ENCODE measurements around the gene PAPOLA.

The PAPOLA gene

DNA sequence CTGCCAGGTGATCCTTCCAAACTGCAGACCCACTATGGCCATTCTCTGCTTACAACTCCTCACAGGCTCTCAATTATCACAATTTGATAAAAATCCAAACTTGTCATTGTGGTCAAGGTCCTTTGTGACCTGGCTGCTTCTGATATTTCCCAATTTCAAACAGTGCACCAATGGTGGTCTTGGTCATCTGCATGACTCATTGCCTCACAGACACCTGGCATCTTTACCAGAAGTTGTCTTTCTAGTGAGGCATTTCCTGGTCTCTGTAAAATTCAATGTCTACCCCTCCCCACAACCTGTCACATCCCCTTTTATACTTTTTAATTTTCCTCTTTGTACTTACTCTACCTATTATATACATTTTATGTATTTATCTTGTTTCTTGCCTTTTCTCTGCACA lies 17.8 kb upstream of the PAPOLA start:
- no peak overlapping the region for H3K4me3 ChIP-seq (replicated peaks in 1 of 2; ENCODE audit: low read depth in 2 of 2, low read length in 2 of 2)
- no peak for DNase-seq (ENCODE audit: low read depth in 2 of 2)
- TF ChIP-seq, protein P1, sequence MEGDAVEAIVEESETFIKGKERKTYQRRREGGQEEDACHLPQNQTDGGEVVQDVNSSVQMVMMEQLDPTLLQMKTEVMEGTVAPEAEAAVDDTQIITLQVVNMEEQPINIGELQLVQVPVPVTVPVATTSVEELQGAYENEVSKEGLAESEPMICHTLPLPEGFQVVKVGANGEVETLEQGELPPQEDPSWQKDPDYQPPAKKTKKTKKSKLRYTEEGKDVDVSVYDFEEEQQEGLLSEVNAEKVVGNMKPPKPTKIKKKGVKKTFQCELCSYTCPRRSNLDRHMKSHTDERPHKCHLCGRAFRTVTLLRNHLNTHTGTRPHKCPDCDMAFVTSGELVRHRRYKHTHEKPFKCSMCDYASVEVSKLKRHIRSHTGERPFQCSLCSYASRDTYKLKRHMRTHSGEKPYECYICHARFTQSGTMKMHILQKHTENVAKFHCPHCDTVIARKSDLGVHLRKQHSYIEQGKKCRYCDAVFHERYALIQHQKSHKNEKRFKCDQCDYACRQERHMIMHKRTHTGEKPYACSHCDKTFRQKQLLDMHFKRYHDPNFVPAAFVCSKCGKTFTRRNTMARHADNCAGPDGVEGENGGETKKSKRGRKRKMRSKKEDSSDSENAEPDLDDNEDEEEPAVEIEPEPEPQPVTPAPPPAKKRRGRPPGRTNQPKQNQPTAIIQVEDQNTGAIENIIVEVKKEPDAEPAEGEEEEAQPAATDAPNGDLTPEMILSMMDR (IDR thresholded peaks at IDR 0.05; ENCODE audit: low read depth, low read length): no peak

DNA sequence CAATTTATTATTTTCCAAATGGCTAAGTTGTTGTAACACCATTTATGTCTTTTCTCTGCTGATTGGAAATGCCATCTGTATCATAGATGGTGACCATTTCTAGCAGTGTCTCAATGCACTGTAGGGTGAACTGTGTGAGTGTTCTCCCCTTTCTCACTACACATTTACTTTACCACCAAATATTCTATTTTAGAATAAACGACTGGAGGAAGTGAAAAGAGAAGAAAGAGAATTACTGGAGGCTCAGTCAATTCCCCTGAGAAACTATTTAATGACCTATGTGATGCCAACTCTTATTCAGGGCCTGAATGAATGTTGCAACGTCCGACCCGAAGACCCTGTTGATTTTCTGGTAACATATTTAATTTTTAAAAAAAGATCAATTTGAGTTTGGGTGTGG lies 15.5 kb upstream of the PAPOLA start:
- TF ChIP-seq, protein P1 (IDR thresholded peaks at IDR 0.05; ENCODE audit: low read depth, low read length): no peak
- no peak overlapping the region for H3K4me3 ChIP-seq (replicated peaks in 1 of 2; ENCODE audit: low read depth in 2 of 2, low read length in 2 of 2)
- DNase-seq (ENCODE audit: low read depth in 2 of 2): no peak

DNA sequence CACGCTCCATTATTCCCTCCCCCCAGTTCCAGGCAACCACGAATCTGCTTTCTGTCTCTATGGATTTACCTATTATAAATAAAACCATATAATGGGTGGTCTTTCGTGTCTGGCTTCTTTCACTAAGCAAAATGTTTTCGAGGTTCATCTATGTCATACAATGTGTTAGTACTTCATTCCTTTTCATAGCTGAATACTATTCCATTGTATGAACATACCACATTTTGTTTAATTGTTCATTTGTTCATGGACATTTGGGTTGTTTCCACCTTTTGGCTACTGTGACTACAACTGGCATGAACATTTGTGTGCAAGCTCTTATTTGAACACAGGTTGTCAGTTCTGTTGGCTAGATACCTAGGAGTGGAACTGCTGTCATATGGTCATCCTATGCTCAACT lies 12.9 kb upstream of the PAPOLA start:
- H3K4me3 ChIP-seq (replicated peaks in 1 of 2; ENCODE audit: low read depth in 2 of 2, low read length in 2 of 2): no peak overlapping the region
- TF ChIP-seq, protein P1 (IDR thresholded peaks at IDR 0.05; ENCODE audit: low read depth, low read length): no peak
- no peak for DNase-seq (ENCODE audit: low read depth in 2 of 2)

DNA sequence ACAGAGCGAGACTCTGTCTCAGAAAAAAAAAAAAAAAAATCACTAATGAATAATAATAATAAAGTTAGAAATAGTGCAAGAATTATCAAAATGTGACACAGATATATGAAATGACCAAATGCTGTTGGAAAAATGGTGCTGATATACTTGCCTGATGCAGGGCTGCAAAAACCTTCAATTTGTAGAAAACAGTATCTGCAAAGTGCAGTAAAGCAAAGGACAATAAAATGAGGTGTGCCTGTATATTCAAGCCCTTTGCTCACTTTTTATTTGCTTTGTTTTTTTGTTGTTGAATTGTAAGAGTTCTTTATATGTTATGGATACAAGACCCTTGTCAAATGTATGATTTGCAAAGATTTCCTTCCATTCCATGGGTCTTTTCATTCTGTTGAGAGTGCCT lies 9.0 kb upstream of the PAPOLA start:
- no peak overlapping the region for H3K4me3 ChIP-seq (replicated peaks in 1 of 2; ENCODE audit: low read depth in 2 of 2, low read length in 2 of 2)
- TF ChIP-seq, protein P1 (IDR thresholded peaks at IDR 0.05; ENCODE audit: low read depth, low read length): no peak
- DNase-seq (ENCODE audit: low read depth in 2 of 2): no peak

DNA sequence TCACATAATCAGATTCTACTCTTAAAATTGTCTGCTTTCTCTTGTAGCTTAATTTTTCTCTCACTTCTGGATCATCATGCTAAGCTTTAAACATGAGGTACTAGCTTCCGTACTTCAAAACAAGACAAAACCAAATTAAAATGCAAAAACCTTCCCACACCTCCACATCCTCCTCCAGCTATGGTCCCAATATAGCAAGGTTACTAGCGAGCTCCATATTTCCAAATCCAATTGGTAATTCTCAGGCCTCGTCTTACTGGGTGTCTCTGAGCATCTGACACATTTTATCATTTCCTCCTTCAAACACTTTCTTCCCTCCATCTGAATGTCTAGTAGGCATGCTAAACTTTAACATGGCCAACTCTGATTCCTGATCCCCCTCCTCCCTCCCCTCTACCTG lies 7.9 kb upstream of the PAPOLA start:
- no peak overlapping the region for H3K4me3 ChIP-seq (replicated peaks in 1 of 2; ENCODE audit: low read depth in 2 of 2, low read length in 2 of 2)
- TF ChIP-seq, protein P1 (IDR thresholded peaks at IDR 0.05; ENCODE audit: low read depth, low read length): no peak
- no peak for DNase-seq (ENCODE audit: low read depth in 2 of 2)

DNA sequence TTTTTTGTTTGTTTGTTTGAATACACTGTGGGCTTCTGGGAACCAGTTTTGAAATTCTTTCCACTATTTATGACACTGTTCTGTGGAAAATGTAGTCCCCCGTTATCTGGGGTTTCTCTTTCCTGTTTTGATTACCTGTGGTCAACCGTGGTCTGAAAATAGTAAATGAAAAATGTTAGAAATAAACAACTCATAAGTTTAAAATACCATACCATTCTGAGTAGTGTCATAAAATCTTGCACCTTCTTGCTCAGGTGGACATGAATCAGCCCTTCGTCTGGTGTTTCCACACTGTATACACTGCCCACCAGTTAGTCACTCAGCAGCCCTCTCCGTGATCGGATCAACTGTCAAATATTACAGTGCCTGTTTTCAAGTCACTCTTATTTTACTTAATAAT lies 5.1 kb upstream of the PAPOLA start:
- TF ChIP-seq, protein P1 (IDR thresholded peaks at IDR 0.05; ENCODE audit: low read depth, low read length): no peak
- no peak overlapping the region for H3K4me3 ChIP-seq (replicated peaks in 1 of 2; ENCODE audit: low read depth in 2 of 2, low read length in 2 of 2)

DNA sequence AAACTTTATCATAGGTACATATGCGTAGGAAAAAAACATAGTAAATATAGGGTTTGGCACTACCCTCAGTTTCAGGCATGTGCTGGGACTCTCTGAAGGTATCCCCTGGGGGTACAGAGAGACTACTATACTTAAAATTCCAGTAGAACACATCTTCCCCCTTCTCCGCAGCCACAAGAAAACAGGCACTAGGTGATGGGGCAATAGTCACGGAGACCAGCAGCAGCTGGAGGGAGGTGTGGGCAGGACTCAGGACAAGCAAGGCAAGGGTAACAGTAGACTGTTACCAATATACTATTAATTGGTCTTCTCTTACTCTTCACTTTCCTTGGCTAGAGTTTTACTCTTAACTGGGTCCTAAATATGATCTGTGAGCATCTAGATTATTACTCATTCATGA lies 4.6 kb upstream of the PAPOLA start:
- TF ChIP-seq, protein P1 (IDR thresholded peaks at IDR 0.05; ENCODE audit: low read depth, low read length): no peak
- H3K4me3 ChIP-seq (replicated peaks in 1 of 2; ENCODE audit: low read depth in 2 of 2, low read length in 2 of 2): no peak overlapping the region
- DNase-seq (ENCODE audit: low read depth in 2 of 2): no peak

More for the DNA sequence above, 5.1 kb upstream of the PAPOLA start:
- DNase-seq (ENCODE audit: low read depth in 2 of 2): no peak
